Prostate gland (tissue), 2 donors: ENCODE data around the gene CYB5A.

Source experiments
- POLR2AphosphoS5 ChIP-seq: sonication (generic); formaldehyde crosslinking; IDR thresholded peaks from one replicate; pipeline ENCODE4 v1.6.1; 2017; ENCODE audit warnings: antibody characterized with exemption
- TF ChIP-seq, protein P1 (sequence below), 4 experiments: fragments of 200-600 bp in 2 of 4; fragments of 450-650 bp in 2 of 4; sonication (generic) in 2 of 4; IDR thresholded peaks; 1 replicate in 3 of 4; 2 replicates in 1 of 4; pipeline ENCODE4 v1.5.1; 2016 to 2019; ENCODE audit warnings: antibody characterized with exemption in 4 of 4, mild to moderate bottlenecking in 2 of 4, moderate library complexity in 2 of 4

DNA sequence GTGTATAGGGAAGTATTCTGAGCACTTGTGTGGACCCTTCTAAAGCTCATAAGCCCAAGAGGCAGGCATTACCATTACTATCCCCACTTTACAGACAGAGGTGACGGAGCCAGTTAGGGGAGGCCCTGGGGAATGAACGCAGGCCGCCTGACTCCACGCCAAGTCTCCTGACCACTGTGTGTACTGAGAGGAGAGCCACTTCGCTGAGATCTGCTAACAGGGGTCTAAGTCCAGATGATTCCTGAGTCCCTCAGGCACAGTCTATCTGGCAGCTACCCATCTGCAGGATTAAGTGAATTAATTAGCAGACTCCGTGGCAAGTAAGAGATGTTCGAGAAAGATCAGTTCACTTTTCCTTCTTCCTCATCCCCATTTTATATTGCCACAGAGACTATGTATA lies 13.7 kb downstream of the CYB5A start:
- TF ChIP-seq, protein P1, sequence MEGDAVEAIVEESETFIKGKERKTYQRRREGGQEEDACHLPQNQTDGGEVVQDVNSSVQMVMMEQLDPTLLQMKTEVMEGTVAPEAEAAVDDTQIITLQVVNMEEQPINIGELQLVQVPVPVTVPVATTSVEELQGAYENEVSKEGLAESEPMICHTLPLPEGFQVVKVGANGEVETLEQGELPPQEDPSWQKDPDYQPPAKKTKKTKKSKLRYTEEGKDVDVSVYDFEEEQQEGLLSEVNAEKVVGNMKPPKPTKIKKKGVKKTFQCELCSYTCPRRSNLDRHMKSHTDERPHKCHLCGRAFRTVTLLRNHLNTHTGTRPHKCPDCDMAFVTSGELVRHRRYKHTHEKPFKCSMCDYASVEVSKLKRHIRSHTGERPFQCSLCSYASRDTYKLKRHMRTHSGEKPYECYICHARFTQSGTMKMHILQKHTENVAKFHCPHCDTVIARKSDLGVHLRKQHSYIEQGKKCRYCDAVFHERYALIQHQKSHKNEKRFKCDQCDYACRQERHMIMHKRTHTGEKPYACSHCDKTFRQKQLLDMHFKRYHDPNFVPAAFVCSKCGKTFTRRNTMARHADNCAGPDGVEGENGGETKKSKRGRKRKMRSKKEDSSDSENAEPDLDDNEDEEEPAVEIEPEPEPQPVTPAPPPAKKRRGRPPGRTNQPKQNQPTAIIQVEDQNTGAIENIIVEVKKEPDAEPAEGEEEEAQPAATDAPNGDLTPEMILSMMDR (IDR thresholded peaks at IDR 0.05): no peak
- no peak for TF ChIP-seq POLR2AphosphoS5
